MM.1S (cell line): ENCODE data around the gene FRMD3.

ENCODE experiments used
- EZH2phosphoT487 ChIP-seq: fragments of 300-600 bp; sonication (generic); IDR thresholded peaks from 2 replicates; pipeline ENCODE4 v1.6.1; 2018; ENCODE audit warnings: antibody characterized with exemption, low read length
- TF ChIP-seq, protein P1 (sequence below): fragments of 300-600 bp; sonication (generic); IDR thresholded peaks from 2 replicates; pipeline ENCODE4 v1.5.1; 2016; ENCODE audit warnings: antibody characterized with exemption, low read length, mixed read lengths

DNA sequence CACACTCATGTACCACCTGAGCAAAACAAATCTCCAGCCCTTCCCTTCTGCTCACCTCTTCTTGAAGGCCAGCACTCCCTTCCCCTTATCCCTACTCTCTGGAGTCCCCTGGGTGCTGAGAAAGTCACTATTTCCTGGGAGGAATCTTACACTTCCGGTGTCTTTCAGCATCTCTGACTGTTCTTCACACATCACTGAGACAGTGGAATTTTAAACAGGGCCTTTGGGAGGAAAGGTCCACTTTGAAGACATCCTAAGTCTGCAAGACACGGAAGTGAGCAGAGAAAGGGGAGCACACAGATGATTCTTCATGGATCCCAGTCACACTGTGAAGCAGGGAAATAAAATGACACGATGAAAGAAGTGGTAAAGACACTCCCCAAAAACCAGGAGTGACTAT is 25.6 kb downstream of the FRMD3 start:
- TF ChIP-seq, protein P1, sequence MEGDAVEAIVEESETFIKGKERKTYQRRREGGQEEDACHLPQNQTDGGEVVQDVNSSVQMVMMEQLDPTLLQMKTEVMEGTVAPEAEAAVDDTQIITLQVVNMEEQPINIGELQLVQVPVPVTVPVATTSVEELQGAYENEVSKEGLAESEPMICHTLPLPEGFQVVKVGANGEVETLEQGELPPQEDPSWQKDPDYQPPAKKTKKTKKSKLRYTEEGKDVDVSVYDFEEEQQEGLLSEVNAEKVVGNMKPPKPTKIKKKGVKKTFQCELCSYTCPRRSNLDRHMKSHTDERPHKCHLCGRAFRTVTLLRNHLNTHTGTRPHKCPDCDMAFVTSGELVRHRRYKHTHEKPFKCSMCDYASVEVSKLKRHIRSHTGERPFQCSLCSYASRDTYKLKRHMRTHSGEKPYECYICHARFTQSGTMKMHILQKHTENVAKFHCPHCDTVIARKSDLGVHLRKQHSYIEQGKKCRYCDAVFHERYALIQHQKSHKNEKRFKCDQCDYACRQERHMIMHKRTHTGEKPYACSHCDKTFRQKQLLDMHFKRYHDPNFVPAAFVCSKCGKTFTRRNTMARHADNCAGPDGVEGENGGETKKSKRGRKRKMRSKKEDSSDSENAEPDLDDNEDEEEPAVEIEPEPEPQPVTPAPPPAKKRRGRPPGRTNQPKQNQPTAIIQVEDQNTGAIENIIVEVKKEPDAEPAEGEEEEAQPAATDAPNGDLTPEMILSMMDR, result no peak
- no peak for TF ChIP-seq EZH2phosphoT487
